Effector CD4-positive, alpha-beta T cell (primary cell): ENCODE measurements around the gene ANXA7.
A peak's percentile ranks its signal among the peaks of the same experiment; 100 is the strongest.
"Not testable (repeated sequence)": the region's sequence is repeated elsewhere in the genome, so short reads cannot be mapped to it uniquely, and the experiment has no call there.

ENCODE experiments used
- DNase-seq: peaks from one replicate; pipeline ENCODE4 v3.0.0-alpha.2; 2020

Gene ANXA7

GRCh38 chr10:73407495-73407894 lies 6.4 kb downstream of the ANXA7 start:
- DNase-seq = no peak

DNA sequence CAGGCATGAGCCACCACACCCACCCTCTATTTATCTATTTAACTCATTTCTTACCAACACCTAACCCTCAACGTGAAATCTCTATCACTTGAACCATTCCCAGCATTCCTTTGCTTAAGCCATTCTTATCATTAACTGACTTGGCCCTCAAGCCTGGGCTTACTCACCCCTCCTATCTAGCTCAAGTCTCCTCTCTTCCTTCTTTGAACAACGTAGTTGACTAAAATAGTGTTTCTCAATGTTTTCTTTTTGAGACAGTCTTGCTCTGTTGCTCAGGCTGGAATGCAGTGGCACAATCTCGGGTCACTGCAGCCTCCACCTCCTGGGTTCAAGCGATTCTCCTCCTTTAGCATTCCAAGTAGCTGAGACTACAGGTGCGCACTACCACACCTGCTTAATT lies 7.0 kb downstream of the ANXA7 start:
- DNase-seq = no peak

DNA sequence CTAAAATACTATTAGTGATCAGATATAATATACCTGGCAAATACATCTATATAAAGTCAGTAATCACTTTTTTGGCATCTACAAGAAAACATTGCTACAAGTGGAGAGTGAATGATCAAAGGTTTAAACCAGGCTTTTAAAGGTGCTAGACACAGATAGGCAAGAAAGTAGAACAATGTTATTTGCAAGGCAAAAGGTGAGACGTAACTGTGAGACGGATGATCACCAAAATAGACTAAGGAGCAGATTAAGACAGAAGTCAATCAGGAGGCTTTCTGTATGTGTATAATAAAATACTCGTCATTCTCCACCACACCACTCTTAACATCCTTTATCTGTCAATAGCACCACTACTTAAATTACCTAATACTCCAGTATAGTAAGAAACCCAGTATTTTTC lies 8.3 kb downstream of the ANXA7 start:
- no peak for DNase-seq

- no peak for DNase-seq
These were observed 9.2 kb downstream of the ANXA7 start for GRCh38 chr10:73404690-73405089.

GRCh38 chr10:73401636-73402035 lies 12.2 kb downstream of the ANXA7 start:
- no peak for DNase-seq

- DNase-seq = no peak
These were observed 14.8 kb downstream of the ANXA7 start for GRCh38 chr10:73399063-73399462.

GRCh38 chr10:73398024-73398423 lies 15.8 kb downstream of the ANXA7 start:
- DNase-seq = no peak

DNA sequence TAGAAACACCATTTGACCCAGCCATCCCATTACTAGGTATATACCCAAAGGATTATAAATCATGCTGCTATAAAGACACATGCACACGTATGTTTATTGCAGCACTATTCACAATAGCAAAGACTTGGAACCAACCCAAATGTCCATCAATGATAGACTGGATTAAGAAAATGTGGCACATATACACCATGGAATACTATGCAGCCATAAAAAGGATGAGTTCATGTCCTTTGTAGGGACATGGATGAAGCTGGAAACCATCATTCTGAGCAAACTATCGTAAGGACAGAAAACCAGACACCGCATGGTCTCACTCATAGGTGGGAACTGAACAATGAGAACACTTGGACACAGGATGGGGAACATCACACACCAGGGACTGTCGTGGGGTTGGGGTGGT lies 19.5 kb downstream of the ANXA7 start:
- DNase-seq = not testable (repeated sequence)

- no peak for DNase-seq
These were observed 25.6 kb downstream of the ANXA7 start for GRCh38 chr10:73388228-73388627.

DNA sequence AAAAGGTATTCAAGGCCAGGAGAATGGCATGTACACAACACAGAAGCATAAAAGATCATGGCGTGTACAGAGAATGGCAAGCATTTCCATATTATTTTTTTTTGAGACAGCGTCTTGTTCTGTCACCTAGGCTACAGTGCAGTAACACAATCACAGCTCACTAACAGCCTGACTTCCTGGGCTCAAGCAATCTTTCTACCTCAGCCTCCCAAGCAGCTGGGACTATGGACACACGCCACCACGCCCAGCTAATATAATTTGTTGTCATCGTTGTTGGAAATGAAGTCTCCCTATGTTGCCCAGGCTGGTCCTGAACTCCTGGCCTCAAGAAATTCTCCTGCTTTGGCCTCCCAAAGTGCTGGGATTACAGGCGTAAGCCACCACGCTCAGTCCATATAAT lies 27.3 kb downstream of the ANXA7 start:
- DNase-seq = no peak

DNA sequence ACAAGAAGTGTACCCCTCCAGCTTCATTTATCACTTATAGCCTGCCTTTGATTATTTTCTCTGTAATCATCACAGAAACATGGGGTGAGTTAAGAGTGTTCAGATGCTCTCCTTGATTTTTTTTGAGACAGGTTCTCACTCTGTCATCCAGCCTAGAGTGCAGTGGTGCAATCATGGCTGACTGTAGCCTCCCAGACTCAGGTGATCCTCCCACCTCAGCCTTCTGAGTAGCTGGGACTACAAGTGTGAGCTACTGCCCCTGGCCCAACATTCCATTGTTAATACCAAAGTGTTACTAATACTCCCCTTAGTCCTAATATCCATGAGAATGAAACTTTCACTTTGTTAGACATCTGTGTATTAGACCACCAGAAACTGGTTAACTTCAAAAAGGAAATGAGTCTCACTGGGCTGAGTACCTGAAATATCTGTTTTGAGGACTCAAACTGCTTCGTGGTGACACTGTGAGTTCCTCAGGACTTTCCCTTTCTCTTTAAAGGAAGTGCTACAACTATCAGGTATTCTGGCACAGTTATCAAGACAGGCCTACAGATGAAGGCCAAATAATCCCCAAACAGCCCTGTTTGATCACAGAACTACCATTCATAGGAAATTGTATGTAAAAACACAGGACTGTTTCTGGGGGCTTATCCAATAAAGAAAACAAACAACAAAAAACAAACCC lies 34.7 kb downstream of the ANXA7 start:
- no peak for DNase-seq

DNA sequence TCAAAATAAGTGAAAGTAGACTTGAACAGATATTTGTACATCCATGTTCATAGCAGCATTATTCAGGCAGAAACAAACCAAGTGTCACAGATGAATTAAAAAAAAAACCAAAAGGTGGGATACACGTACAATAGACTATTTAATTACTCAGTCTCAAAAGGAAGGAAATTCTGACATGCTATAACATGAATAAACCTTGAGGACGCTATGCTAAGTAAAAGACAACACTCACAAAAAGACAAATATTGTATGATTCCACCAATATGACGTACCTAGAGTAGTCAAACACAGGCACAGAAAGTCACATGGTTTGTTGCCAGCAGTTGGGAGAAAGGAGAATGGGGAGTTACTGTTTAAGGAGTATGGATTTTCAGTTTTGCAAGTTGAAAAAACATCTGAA lies 37.2 kb downstream of the ANXA7 start:
- no peak for DNase-seq

- DNase-seq = no peak
These were observed 45.6 kb downstream of the ANXA7 start for GRCh38 chr10:73368238-73368637.

DNA sequence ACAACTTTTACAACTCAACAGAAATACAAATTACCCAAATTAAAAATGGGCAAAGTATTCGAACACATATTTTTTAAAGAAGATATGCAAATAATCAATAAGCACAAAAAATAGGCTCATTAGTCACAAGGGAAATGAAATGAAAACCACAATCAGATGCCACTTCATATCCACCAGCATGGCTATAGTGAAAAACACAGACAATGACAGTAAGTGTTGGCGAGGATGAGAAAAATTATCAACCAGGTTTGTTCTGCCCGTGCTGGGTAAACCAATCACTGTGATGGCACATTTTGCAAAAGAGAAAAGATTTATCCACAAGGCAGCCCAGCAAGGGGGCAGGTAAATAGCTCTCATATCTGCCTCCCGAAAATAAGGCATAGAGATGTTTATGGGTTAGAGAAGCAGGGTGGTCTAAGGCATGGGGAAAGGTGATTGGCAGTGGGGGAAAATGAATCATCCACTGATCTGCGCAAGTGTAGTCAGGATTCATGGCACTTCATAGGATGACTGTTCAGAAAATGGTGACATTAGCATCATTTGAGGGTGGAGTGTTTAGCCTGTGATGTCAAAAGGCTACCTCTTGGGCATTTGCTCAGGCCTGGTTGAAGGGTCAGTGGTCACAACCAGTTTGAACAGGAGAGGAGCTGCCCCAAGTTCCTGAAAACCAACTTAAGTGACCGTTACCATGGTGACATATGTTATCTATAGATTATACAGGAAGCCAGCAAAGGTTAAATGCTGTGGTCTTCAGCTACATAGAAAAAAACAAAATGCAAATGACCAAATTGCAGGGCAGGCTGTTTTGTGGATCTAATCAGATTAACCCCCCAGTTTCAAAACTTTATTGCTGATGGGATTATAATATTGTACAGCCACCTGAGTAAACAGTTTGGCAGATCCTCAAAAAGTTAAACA lies 47.2 kb downstream of the ANXA7 start:
- DNase-seq = no peak

- no peak for DNase-seq
These were observed 48.9 kb downstream of the ANXA7 start for GRCh38 chr10:73364964-73365363.

DNA sequence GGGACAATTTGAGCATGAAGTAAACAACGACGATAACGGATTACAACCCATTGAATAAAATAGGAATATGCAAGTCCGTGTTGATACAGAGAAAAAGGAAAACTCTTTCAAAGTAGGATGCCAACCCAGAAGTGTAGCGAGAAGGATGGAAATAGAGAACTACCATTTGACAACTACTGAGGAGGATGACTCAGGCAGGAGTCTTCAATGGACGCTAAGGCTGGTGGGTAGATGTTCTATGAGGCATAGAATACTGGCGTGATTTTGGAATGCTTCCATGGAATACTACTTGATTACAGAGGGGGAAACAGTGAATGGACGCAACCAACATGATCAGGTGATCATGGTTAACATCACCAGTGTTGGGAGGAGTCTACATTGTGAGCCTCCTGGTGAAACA lies 54.4 kb downstream of the ANXA7 start:
- no peak for DNase-seq

GRCh38 chr10:73358331-73359279 lies 55.3 kb downstream of the ANXA7 start, which contains the start of gene CFAP70:
Gene CFAP70, minus strand, starts transcription at chr10:73358864. Its CDS starts 4,068 bp downstream, at chr10:73354796.
- peak; percentile 88 for DNase-seq

GRCh38 chr10:73357821-73358220 lies 56.0 kb downstream of the ANXA7 start:
- DNase-seq = no peak

GRCh38 chr10:73357166-73357565 lies 56.7 kb downstream of the ANXA7 start:
- no peak for DNase-seq

DNA sequence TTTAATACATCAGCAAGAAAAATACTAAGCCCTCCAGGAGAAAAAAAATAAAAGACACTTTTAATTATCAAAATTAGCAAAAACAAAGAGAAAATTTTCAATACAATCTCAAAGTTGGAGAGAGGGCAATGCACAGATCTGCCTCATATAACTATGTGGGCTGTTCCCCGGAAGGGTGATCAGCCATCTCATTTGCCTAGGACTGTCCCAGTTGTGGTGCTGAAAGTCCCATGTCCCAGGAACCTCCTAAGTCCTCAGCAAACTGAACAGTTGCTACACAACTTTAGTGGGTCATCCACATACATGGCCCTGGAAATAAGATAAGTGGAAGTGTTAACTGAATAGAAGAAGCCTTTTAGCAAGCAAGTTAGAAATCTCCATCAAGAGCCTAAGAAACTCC lies 69.6 kb downstream of the ANXA7 start:
- DNase-seq = no peak

DNA sequence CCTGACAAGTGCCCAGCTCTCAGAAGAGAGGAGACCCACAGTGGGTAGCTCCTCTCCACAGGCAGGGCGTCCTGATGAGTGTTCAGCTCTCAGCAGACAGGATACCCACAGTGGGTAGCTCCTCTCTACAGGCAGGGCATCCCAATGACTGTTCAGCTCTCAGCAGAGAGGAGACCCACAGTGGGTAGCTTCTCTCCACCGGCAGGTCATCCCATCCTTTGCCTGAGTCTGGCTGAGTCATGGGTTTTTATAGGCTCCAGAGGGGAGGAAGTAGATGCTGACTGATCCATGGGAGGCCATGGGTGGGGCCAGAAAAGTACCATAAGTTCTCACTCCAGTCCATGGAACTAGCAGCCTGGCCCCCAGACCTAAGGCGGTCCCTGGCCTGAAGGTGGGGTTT lies 73.7 kb downstream of the ANXA7 start:
- no peak for DNase-seq

DNA sequence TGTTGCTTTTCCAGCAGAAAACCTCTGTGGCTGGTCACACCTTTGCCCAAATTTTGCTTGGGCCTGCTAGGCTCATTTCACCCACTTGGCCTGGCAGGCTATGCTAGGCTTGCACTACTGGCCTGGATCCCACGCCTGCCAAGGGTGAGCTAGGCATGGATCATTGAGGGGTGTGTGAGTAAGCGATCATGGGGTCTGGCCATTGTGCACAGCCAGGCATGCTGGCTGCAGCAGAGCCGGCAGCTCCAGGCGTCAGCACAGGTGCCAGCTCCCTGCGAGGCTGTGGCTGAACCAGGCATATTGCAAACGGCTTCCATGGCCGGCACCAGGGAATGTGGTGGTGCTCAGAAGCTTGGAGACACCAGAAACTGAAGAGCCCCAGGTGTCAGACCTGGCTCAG lies 74.4 kb downstream of the ANXA7 start:
- DNase-seq = no peak

DNA sequence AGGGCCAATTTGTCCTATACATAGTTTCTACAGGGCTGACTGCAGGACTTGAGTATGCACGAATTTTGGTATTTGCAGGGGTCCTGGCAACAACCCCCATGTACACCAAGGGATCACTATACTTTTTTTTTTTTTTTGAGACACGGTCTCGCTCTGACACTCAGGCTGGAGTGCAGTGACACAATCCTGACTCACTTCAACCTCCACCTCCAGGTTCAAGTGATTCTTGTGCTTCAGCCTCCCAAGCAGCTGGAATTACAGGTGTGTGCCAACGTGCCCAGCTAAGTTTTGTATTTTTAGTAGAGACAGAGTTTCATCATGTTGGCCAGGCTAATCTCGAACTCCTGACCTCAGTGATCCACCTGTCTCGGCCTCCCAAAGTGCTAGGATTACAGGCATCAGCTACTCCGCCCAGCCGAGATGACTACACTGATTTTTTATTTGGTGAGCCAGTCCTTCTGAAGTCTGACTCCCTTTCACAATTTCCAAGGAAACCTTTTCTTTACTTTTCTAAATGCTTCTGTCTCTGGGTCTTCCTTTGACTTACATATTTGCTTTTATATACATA lies 75.0 kb downstream of the ANXA7 start:
- DNase-seq = no peak
